C4-2B (cell line): ENCODE measurements around the gene GPR65.

Experiments
- ZFX ChIP-seq: fragments of 450-650 bp; IDR thresholded peaks from 2 replicates; pipeline ENCODE4 v1.6.1; 2017
- TF ChIP-seq, protein P1 (sequence below): fragments of 450-650 bp; conservative IDR thresholded peaks from 2 replicates; pipeline ENCODE4 v1.5.1; 2017; ENCODE audit warnings: mild to moderate bottlenecking

DNA sequence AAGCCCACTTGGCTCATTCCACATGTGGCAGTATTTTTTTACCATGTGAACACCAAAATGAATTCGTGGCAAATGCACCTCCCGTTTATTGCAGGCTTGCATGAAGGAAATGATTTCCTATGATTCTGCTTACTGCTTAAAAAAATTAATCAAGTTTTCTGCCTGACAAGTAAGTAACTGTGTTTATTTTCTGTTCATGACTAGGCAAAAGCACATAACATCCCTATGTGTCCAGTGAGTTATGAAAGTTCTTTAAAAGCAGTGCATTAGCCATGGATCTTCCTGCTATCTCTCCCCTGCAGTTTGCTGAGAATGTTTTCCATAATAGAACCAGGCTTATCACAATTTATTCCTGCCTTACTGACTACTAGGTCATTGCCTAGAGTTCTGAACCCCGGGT lies 20.4 kb downstream of the GPR65 start:
- TF ChIP-seq, protein P1, sequence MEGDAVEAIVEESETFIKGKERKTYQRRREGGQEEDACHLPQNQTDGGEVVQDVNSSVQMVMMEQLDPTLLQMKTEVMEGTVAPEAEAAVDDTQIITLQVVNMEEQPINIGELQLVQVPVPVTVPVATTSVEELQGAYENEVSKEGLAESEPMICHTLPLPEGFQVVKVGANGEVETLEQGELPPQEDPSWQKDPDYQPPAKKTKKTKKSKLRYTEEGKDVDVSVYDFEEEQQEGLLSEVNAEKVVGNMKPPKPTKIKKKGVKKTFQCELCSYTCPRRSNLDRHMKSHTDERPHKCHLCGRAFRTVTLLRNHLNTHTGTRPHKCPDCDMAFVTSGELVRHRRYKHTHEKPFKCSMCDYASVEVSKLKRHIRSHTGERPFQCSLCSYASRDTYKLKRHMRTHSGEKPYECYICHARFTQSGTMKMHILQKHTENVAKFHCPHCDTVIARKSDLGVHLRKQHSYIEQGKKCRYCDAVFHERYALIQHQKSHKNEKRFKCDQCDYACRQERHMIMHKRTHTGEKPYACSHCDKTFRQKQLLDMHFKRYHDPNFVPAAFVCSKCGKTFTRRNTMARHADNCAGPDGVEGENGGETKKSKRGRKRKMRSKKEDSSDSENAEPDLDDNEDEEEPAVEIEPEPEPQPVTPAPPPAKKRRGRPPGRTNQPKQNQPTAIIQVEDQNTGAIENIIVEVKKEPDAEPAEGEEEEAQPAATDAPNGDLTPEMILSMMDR, result no peak
- no peak for TF ChIP-seq ZFX
